MCF 10A (cell line): ENCODE results near the gene SYT1. TPM values are rescaled to one million over a fixed set of nuclear protein-coding genes. Genes with fewer than 3 reads are reported as not detected.

Experiments
- BruUV-seq: library from RNA; stranded (reverse); fragments of 400-500 nt; replicated peaks from 2 replicates; lab custom pipeline; 2021; lab: Mats Ljungman, UMichigan
- CTCF ChIA-PET: fragments of 300-600 bp; sonication (Branson Sonifier 250); formaldehyde crosslinking; extraction: SDS; loops from one replicate; lab custom pipeline; 2021; ENCODE audit warnings: antibody characterized with exemption, inconsistent platforms; lab: Yijun Ruan, JAX
- POLR2A ChIA-PET: fragments of 300-600, 350-650 bp; sonication (Branson Sonifier 250); formaldehyde crosslinking; extraction: SDS; loops from one replicate; lab custom pipeline; 2020; ENCODE audit warnings: antibody characterized with exemption, inconsistent platforms; lab: Yijun Ruan, JAX
- DNase-seq: peaks from one replicate; pipeline ENCODE4 v3.0.0-alpha.2; 2018; ENCODE audit not compliant: unreplicated experiment
- H3K27ac Mint-ChIP-seq: one replicate; pipeline ENCODE4 v1.8.0; 2022; ENCODE audit warnings: mild to moderate bottlenecking, low read depth, mixed read lengths; ENCODE audit not compliant: unreplicated experiment
- H3K27me3 Mint-ChIP-seq: one replicate; pipeline ENCODE4 v1.8.0; 2022; ENCODE audit warnings: mixed read lengths; ENCODE audit not compliant: insufficient read depth, unreplicated experiment
- H3K36me3 Mint-ChIP-seq: one replicate; pipeline ENCODE4 v1.8.0; 2022; ENCODE audit warnings: mild to moderate bottlenecking, moderate library complexity, mixed read lengths; ENCODE audit not compliant: insufficient read depth, unreplicated experiment
- H3K4me1 Mint-ChIP-seq: one replicate; pipeline ENCODE4 v1.8.0; 2022; ENCODE audit warnings: mixed read lengths; ENCODE audit not compliant: insufficient read depth, unreplicated experiment
- H3K4me3 Mint-ChIP-seq: one replicate; pipeline ENCODE4 v1.8.0; 2022; ENCODE audit warnings: mild to moderate bottlenecking, moderate library complexity, mixed read lengths; ENCODE audit not compliant: unreplicated experiment
- H3K9me3 Mint-ChIP-seq: one replicate; pipeline ENCODE4 v1.8.0; 2022; ENCODE audit warnings: mixed read lengths; ENCODE audit not compliant: unreplicated experiment
- CTCF ChIP-seq: fragments of 200-600 bp; IDR thresholded peaks from one replicate; pipeline ENCODE4 v1.8.0; 2022; ENCODE audit warnings: antibody characterized with exemption, mild to moderate bottlenecking; ENCODE audit not compliant: unreplicated experiment
- intact Hi-C: fragments of 100-400 bp; cut with micrococcal nuclease; formaldehyde crosslinking; loops from 2 replicates; pipeline ENCODE4 v1.14.1; 2022
- total RNA-seq: library from RNA; stranded (reverse); gene quantifications from 2 replicates; pipeline ENCODE4 v1.2.3, GENCODE V29; 2022

Gene SYT1
- total RNA-seq, 1 experiment from 2014 or later, result 7.4 TPM

- Mint-ChIP-seq H3K27ac (no peak overlapping the region), H3K4me1 (no peaks in the 10 kb centered on the region), H3K9me3 (no peaks in the 10 kb centered on the region), H3K36me3 (no peaks in the 10 kb centered on the region), H3K27me3 (no peaks in the 10 kb centered on the region), H3K4me3 (no peak overlapping the region)
- ChIA-PET POLR2A (interaction anchor here (0.6 kb wide), 1 partner anchor 1496 kb away, joined by 3 read pairs; no protein-coding TSS in a partner anchor), CTCF (interaction anchor here (0.6 kb wide), 3 partner anchors 53 to 225 kb away, joined by 3 to 4 read pairs (median 3); no protein-coding TSS in a partner anchor)
- intact Hi-C loops, result no loop called here
- peak; percentile 34 for DNase-seq
- no TSS peak for BruUV-seq
- peak; percentile 25 for TF ChIP-seq CTCF
Measured at GRCh38 chr12:79121486-79121885, 256.9 kb downstream of the SYT1 start.

GRCh38 chr12:79124385-79124784 lies 259.8 kb downstream of the SYT1 start:
- intact Hi-C loops, result no loop called here

GRCh38 chr12:79125358-79125757 lies 260.8 kb downstream of the SYT1 start:
- TF ChIP-seq CTCF, result no peak
- ChIA-PET CTCF (interaction anchor here (0.6 to 1.2 kb wide), 7 partner anchors 9 to 608 kb away, joined by 3 to 4 read pairs (median 3); no protein-coding TSS in a partner anchor), POLR2A (no interaction called here)
- H3K4me3 Mint-ChIP-seq, result no peak overlapping the region
- intact Hi-C loops, result no loop called here
- DNase-seq, result no peak
- H3K27ac Mint-ChIP-seq, result no peak overlapping the region
- no TSS peak for BruUV-seq
- H3K27me3 Mint-ChIP-seq, result no peaks in the 10 kb centered on the region
- H3K9me3 Mint-ChIP-seq, result no peaks in the 10 kb centered on the region
- H3K4me1 Mint-ChIP-seq, result peaks cover 25% of the 10 kb centered on the region
- no peaks in the 10 kb centered on the region for H3K36me3 Mint-ChIP-seq

More at GRCh38 chr12:79124385-79124784, 259.8 kb downstream of the SYT1 start:
- ChIA-PET CTCF (interaction anchor here (1.4 kb wide), 1 partner anchor 11 kb away, joined by 4 read pairs; no protein-coding TSS in a partner anchor), POLR2A (no interaction called here)
- DNase-seq, result no peak
- TF ChIP-seq CTCF, result no peak
- Mint-ChIP-seq H3K27me3 (no peaks in the 10 kb centered on the region), H3K9me3 (no peaks in the 10 kb centered on the region), H3K36me3 (no peaks in the 10 kb centered on the region), H3K4me3 (no peak overlapping the region), H3K27ac (no peak overlapping the region), H3K4me1 (peaks cover 24% of the 10 kb centered on the region)
- BruUV-seq, result no TSS peak

GRCh38 chr12:79127271-79127751 lies 262.7 kb downstream of the SYT1 start:
- BruUV-seq, result no TSS peak
- H3K27me3 Mint-ChIP-seq, result no peaks in the 10 kb centered on the region
- H3K27ac Mint-ChIP-seq, result peak overlapping the region; percentile 86
- no peak overlapping the region for H3K4me3 Mint-ChIP-seq
- no peaks in the 10 kb centered on the region for H3K36me3 Mint-ChIP-seq
- ChIA-PET CTCF (interaction anchor here (0.6 to 1.6 kb wide), 4 partner anchors 38 to 603 kb away, joined by 3 to 6 read pairs (median 4); no protein-coding TSS in a partner anchor), POLR2A (interaction anchor here (0.6 to 1.6 kb wide), 9 partner anchors 8 to 1094 kb away, joined by 3 to 5 read pairs (median 3); no protein-coding TSS in a partner anchor)
- H3K9me3 Mint-ChIP-seq, result no peaks in the 10 kb centered on the region
- intact Hi-C loops, result loop anchor here (1.0 kb wide), 1 partner anchor 218 kb away; no protein-coding TSS in a partner anchor
- peaks cover 25% of the 10 kb centered on the region for H3K4me1 Mint-ChIP-seq
- no peak for TF ChIP-seq CTCF
- DNase-seq, result peak; percentile 91
